ENCODE measurements around the gene MYOM3.

GRCh38 chr1:24042315-24042714 lies 69.6 kb downstream of the MYOM3 start:
- TF ChIP-seq, protein P1, sequence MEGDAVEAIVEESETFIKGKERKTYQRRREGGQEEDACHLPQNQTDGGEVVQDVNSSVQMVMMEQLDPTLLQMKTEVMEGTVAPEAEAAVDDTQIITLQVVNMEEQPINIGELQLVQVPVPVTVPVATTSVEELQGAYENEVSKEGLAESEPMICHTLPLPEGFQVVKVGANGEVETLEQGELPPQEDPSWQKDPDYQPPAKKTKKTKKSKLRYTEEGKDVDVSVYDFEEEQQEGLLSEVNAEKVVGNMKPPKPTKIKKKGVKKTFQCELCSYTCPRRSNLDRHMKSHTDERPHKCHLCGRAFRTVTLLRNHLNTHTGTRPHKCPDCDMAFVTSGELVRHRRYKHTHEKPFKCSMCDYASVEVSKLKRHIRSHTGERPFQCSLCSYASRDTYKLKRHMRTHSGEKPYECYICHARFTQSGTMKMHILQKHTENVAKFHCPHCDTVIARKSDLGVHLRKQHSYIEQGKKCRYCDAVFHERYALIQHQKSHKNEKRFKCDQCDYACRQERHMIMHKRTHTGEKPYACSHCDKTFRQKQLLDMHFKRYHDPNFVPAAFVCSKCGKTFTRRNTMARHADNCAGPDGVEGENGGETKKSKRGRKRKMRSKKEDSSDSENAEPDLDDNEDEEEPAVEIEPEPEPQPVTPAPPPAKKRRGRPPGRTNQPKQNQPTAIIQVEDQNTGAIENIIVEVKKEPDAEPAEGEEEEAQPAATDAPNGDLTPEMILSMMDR (IDR thresholded peaks at IDR 0.05; ENCODE audit: low read length): no peak
- TF ChIP-seq EZH2phosphoT487 (IDR thresholded peaks at IDR 0.05; ENCODE audit: low read length): no peak
